ENCODE results near the gene POLR3C. TPM values are rescaled to one million over a fixed set of nuclear protein-coding genes. Genes with fewer than 3 reads are reported as not detected.

Gene POLR3C
- total and polyA plus RNA-seq, 2 of the 13 experiments (the other 11 are each of a cell fraction or from before 2014, with no cell fraction given): 15.5 to 24.3 TPM

DNA sequence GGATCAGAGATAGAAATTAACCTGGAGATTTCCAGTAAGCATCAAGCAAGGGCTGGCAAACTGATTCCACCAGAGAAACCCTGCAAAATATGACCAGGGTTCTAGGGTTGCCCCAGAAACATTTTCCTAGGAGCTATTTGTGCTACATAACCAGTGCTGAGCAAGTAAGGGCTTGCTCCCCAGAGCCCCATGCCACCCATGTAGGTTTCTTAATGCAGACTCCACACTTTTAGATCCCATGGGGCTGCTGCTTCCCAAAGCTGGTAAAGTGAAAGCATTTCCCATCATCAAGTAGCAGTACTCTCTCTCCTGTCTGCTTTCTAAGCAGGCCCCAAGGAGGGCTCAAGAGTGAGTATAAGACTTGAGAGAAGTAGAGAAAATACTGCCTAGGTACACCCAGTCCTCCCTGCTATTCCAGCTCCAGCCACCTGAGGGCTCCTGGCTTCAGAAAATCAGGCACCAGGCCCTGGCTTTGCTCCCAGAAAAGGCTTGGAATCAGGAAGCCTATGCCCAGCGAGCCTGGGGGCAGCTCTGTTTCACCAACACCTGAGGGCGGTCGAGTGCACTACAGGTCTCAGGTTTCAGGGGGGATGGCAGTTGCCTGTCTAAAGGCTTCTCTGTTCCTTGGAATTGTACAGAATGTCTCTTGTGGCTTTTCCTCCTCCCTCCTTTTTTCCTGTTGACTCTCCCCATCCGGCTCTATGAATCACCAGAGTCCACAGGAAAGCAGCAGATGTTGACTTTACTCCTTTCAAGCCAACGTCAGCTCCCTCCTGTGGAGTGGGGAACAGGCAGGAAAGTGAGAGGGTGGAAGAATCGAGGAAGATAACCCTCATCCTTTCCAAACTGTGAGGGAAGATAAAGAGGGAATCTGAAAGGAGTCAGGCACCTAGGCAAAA lies 67.8 kb downstream of the POLR3C start (continued):
- TF ChIP-seq, protein P1, sequence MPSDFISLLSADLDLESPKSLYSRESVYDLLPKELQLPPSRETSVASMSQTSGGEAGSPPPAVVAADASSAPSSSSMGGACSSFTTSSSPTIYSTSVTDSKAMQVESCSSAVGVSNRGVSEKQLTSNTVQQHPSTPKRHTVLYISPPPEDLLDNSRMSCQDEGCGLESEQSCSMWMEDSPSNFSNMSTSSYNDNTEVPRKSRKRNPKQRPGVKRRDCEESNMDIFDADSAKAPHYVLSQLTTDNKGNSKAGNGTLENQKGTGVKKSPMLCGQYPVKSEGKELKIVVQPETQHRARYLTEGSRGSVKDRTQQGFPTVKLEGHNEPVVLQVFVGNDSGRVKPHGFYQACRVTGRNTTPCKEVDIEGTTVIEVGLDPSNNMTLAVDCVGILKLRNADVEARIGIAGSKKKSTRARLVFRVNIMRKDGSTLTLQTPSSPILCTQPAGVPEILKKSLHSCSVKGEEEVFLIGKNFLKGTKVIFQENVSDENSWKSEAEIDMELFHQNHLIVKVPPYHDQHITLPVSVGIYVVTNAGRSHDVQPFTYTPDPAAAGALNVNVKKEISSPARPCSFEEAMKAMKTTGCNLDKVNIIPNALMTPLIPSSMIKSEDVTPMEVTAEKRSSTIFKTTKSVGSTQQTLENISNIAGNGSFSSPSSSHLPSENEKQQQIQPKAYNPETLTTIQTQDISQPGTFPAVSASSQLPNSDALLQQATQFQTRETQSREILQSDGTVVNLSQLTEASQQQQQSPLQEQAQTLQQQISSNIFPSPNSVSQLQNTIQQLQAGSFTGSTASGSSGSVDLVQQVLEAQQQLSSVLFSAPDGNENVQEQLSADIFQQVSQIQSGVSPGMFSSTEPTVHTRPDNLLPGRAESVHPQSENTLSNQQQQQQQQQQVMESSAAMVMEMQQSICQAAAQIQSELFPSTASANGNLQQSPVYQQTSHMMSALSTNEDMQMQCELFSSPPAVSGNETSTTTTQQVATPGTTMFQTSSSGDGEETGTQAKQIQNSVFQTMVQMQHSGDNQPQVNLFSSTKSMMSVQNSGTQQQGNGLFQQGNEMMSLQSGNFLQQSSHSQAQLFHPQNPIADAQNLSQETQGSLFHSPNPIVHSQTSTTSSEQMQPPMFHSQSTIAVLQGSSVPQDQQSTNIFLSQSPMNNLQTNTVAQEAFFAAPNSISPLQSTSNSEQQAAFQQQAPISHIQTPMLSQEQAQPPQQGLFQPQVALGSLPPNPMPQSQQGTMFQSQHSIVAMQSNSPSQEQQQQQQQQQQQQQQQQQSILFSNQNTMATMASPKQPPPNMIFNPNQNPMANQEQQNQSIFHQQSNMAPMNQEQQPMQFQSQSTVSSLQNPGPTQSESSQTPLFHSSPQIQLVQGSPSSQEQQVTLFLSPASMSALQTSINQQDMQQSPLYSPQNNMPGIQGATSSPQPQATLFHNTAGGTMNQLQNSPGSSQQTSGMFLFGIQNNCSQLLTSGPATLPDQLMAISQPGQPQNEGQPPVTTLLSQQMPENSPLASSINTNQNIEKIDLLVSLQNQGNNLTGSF (CRISPR knock-in tag; IDR thresholded peaks at IDR 0.05): no peak
- TF ChIP-seq ZNF17 (CRISPR knock-in tag; IDR thresholded peaks at IDR 0.05) (no peak), ZNF781 (CRISPR knock-in tag; IDR thresholded peaks at IDR 0.05; ENCODE audit: borderline replicate concordance, not compliant biosample characterization) (peak; percentile 20), ZNF619 (CRISPR knock-in tag; IDR thresholded peaks at IDR 0.05) (peak; percentile 46), ZNF446 (CRISPR knock-in tag; IDR thresholded peaks at IDR 0.05) (no peak), ZNF350 (CRISPR knock-in tag; IDR thresholded peaks at IDR 0.05; ENCODE audit: borderline replicate concordance, low read depth) (peak; percentile 93), TBX2 (CRISPR knock-in tag; IDR thresholded peaks at IDR 0.05; ENCODE audit: borderline replicate concordance) (peak; percentile 52; the same call in 1 of the 2 replicates), REL (CRISPR knock-in tag; conservative IDR thresholded peaks at IDR 0.05) (no peak), HNRNPLL (IDR thresholded peaks at IDR 0.05; ENCODE audit: low read depth, low read length, poor library complexity, severe bottlenecking) (no peak), MAFK (conservative IDR thresholded peaks at IDR 0.05 in 1 of 2, IDR thresholded peaks at IDR 0.05 in 1 of 2; ENCODE audit: low read length in 2 of 2) (no peak), ESRRA (CRISPR knock-in tag; IDR thresholded peaks at IDR 0.05; ENCODE audit: low read depth) (no peak), NFIB (CRISPR knock-in tag; IDR thresholded peaks at IDR 0.05; ENCODE audit: borderline replicate concordance) (no peak), FOXA1 (IDR thresholded peaks at IDR 0.05) (peak; percentile 93), FOXA1 (CRISPR knock-in tag; IDR thresholded peaks at IDR 0.05) (peak; percentile 99), RCOR2 (CRISPR knock-in tag; IDR thresholded peaks at IDR 0.05) (peak; percentile 79), CBX1 (IDR thresholded peaks at IDR 0.05; ENCODE audit: low read depth) (no peak), ZNF558 (CRISPR knock-in tag; IDR thresholded peaks at IDR 0.05; ENCODE audit: borderline replicate concordance) (no peak), KMT2A (CRISPR knock-in tag; IDR thresholded peaks at IDR 0.05) (no peak)
